GM21526 (cell line): ENCODE measurements around the gene BRD4.

Experiments used
- ATAC-seq: cut with Tn5 transposase; IDR thresholded peaks from one replicate; pipeline ENCODE4 v1.9.1; 2021; ENCODE audit warnings: moderate library complexity; ENCODE audit not compliant: unreplicated experiment, low FRiP score

BRD4 gene

DNA sequence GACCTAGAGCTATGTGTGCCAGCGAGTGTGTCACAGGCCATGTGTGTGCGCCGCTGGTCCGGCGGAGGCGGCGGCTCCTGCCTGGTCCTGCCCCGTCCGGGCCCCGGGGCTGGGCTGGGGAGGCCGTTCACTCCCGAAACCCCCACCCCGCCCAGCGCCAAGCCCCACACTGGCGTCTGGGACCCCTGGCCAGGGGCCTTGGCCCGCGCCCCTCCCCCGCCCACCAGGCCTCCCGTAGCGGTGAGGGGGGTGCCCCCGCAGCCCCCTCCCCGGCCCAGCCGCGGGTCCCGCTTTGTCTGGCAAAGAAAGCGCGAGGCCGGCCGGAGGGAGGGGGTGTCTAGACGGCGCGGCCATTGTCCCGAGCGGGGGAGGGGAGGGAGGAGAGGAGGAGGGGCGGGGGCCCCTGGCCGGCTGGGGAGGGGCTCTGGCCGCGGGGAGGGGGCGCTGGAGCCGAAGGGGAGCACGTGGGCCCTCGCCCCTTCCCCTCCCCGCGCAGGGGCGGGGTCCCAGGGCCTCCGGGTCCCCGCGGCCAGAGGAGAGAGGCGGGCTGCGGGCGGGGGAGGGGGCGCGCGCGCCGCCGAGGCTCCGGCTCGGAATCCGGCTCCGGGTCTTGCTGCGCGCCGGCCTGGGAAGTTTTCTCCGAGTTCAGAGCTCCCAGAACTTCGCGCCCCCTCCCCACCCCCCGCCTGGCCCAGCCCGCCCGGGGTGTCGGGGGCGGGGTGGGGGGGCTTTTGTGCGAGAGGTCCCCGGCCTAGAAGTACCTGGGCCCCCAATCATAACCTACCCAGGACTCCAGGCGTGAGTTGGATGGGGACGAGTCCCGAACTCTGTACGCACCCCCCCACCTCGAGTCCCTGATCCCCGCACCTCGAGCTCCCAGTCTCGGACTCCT is 132.4 kb downstream of the BRD4 start:
- no peak for ATAC-seq

DNA sequence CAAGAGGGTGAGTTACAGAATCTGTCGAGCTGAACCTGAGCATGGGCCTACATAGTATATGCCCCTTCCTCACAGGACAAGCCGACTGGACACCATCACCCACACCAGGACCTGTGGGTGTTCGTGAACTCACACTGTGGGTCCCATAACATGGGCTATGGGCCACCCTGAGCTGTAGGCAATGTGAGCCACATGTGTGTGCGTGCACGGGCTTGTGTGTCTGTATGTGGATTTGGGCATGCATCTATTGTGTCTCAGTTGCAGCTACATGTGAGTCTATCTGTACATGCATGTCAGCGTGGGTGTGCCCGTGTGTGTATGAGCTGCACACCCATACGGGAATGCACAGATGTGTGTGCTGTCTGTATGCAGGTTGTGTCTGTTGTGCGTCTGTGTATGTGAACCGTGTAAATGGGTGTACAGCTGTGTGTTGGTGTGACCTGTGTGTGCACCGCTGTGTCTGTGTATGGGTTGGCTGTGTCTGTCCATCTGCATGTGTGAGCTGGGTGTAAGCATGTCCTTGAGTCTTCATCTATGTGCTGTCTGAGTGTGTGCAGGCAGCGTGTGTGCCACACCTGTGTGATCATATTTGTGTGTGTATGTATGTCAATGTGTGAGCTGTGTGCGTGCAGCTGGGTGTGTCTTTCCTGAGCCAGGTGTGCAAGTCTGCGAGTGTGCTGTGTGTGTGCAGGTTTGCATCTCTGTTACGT is 133.2 kb downstream of the BRD4 start:
- no peak for ATAC-seq

- ATAC-seq, result no peak
Observed at GRCh38 chr19:15197942-15198341, 134.4 kb downstream of the BRD4 start.

GRCh38 chr19:15197275-15197941 is 134.9 kb downstream of the BRD4 start:
- no peak for ATAC-seq

- ATAC-seq, result no peak
Observed at GRCh38 chr19:15196360-15197005, 135.9 kb downstream of the BRD4 start.

DNA sequence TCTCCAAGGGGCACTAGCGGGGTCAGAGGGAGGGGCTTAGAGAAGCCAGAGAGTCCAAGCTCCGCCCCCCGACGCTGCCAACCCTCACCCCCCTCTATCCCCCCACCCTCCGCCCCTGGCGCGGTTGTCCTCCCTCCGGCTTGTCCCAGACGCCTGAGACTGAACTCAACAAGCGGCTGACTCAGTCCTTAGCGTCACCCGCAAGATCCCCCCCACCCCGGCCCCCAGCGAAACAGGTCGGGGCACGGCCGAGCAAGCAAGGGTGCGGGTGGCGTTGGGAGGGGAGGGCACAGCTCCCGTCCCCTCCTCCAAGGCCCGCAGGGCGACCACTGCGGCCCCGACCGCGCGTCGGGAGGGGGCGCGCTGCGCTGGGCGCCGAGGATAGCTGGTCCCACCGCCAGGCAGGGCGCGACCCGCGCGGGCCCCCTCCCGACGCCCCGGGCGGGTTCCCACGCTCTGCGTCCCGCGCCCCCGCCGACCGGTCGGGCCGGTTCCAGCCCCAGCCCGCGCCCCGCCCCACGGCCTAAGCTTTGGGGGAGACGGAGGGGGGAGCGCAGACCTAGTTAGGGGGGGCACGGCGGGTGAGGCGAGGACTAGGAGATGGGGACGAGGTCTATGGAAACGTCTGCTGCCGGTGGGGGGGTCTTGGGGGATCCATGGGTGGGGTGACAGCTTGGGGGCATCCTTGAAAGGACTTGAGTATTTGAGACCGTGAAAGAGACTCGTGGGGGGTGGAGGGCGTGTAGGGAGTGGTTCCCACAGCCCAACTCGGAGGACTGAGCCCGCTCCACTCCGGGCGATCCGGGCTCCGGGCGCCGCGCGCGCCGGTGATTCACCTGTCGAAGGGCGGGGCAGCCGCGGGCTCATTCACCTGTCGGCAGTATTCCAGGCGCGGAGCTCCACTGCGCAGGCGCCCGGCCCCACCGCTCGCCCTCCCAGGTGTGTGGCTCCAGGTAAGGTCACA is 136.7 kb downstream of the BRD4 start:
- no peak for ATAC-seq

DNA sequence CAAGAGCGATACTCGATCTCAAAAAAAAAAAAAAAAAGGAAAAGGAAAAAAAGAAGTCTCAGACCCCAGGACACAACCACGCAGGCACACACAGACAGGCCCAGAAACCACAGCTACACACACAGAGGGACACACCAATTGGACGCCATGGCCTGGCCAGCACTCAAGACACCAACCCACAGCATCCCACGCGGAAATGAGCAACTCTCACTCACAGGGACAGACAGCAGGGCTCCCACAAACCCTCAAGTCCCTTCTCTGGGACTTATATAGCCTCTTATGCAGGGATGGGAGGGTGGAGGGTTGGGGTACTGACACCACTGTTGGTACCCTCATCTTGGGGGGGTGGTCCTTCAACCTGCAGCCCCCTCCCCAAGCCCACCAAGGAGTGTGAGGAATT is 137.4 kb downstream of the BRD4 start:
- ATAC-seq, result no peak

- ATAC-seq, result no peak
Observed at GRCh38 chr19:15191982-15192381, 140.4 kb downstream of the BRD4 start.

DNA sequence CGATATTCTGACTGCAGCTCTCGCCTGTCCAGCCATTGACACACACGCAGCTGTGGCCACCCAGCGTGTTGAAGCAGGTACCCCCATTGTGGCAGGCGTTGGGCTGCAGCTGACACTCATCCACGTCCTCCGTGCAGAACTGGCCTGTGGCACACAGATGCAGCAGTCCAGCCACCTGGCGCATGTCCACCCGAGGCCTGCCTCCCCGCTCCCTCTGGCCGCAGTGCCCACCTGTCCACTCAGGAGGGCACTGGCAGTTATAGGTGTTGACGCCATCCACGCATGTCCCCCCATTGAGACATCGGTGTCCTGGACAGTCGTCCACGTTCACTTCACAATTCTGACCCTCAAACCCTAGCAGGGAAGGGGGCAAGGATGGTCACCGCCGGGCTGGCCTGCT is 140.8 kb downstream of the BRD4 start:
- no peak for ATAC-seq

GRCh38 chr19:15188851-15189250 is 143.5 kb downstream of the BRD4 start:
- no peak for ATAC-seq

DNA sequence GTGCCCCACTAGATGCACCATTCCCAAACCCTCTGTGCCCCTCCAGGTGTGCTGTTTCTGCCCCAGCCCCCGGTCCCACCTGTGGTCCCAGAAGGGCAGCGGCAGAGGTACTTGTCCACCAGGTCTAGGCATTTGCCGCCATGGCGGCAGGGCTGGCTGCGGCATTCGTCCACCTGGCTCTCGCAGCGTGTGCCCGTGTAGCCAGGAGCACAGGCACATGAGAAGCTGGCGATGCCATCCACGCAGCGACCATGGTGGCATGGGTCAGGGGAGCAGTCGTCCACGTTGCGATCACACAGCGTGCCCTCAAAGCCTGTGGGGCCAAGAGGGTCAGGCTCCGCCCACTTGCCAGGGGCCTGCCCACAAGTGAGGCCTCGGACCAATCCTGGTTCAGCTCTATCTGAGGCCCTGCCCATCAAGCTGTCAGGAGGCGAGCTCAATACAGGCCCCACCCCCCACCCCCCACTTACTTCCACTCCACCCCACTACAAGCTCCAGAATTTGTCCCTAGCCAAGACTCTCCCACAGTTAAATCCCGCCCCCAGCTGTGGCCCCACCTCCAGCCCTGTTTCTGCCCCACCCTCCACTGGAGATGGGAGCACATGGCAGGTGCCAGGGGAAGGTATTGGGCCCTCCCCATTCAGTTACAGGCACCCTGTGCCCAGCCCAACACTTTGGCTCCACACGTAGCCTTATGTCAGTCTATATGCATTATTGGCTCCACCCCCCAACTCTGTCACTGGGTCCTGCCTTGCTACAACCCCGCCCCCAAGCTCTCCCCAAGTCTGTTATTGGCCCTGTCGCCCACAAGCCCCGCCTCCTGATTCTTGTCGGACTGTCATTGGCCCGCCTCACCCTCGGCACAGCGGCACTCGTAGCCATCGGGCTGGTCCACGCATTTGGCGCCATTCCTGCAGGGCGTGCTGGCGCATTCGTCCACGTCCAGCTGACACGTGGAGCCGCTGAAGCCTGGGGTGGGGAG is 145.0 kb downstream of the BRD4 start:
- no peak for ATAC-seq
